OCI-M2 (cell line): ENCODE results near the gene ACKR2.

ENCODE experiments used
- DNase-seq: peaks from one replicate; lab custom pipeline; 2025; ENCODE audit not compliant: unreplicated experiment; lab: John Stamatoyannopoulos, UW

ACKR2 gene

DNA sequence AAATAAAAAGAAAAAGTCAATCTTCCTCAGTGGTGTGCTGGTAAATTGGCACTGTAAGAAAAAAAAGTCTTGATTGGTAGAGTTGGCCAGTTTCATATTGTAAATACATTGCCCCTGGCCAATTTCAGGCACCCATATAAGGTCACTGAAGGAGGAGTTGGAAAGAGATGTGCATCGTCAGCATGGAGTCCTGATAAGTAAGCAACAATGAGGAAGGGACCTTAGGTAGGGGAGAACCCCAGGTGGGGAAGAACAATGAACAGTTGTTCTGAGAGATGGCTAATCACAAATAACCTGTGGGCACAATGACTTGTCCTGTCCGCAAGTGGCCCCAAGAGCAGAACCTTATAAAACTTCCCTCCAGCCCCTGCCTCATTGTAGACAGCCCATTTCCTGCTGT is 75.1 kb downstream of the ACKR2 start:
- DNase-seq, result no peak

DNA sequence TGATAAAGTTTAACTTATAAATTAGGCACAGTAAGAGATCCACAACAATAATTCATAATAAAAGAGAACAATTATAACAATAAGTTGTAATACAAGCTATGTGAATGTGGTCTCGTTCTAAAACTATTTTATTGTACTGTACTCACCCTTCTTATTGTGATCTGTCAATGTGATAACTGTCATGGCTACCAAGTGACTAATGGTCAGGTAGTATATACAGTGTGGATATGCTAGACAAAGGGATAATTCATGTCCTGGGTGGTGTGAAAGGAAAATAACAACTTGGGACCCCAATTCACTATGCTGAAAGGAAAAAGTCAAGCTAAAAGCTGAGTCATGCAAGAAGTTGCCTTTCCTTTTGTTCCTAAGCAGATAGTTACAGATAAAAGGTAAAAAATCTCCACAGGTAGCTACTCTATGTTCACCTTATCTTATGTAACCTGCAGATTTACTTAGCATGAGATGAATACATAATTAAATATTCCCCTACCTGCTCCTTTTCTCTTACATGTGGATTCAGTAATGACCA is 77.1 kb downstream of the ACKR2 start:
- DNase-seq, result no peak

DNA sequence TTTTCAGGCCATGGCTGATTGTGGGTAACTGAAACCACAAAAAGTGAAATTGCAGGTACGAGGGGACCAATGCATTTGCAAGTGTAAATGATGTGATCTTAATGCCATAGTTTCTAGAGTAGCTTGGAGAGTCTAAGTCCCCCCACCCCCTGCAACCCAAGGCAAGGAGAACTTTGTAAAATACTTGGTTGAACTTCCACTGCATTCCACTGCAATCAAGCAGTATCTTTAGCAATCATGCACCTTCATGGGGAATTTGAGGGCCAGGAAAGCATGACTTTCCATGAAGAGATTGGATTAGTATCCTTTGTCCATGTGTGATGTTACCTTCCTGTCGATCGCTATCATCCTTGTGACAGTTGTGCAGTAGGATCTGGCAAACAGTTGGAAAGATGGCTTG is 77.8 kb downstream of the ACKR2 start:
- no peak for DNase-seq

DNA sequence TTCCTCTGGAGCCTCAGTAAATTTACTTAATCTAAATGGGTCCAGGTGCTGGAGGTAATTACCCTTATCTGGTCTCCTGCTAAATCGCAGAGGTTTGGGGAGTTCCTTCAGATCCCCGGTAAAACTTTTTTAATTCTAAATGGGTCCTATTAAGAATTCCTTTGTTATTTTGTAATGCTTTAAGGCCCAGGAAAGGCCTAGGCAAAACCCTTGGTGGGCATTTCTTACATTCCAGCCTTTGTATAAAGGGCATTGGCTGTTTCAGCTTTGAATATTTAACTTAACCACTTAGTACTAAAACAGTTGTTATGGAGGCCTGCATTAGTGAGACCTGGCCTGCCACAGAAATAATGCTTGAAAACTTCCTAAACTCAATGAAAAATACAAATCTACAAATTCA is 81.8 kb downstream of the ACKR2 start:
- no peak for DNase-seq

DNA sequence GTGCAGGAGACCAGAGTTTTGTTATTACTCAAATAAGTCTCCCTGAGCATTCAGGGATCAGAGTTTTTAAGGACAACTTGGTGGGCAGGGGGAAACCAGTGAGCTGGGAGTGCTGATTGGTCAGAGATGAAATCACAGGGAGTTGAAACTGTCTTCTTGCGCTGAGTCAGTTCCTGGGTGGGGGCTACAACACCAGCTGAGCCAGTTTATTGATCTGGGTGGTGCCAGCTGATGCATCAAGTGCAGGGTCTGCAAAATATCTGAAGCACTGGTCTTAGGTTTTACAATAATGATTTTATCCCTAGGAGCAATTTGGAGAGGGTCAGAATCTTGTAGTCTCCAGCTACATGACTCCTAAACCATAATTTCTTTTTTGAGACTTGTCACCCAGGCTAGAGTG is 82.9 kb downstream of the ACKR2 start:
- no peak for DNase-seq

DNA sequence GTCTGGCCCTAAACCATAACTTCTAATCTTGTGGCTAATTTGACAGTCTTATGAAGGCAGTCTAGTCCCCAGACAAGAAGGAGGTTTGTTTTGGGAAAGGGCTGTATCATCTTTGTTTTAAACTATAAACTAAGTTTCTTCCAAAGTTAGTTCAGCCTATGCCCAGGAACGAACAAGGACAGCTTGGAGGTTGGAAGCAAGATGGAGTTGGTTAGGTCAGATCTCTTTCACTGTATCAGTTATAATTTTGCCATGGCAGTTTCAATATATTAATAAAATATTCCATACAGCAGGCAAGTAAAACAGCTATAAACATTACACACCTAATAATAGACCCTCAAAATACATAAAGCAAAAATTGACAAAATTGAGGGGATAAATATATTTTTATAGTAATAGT is 83.6 kb downstream of the ACKR2 start:
- DNase-seq, result no peak

DNA sequence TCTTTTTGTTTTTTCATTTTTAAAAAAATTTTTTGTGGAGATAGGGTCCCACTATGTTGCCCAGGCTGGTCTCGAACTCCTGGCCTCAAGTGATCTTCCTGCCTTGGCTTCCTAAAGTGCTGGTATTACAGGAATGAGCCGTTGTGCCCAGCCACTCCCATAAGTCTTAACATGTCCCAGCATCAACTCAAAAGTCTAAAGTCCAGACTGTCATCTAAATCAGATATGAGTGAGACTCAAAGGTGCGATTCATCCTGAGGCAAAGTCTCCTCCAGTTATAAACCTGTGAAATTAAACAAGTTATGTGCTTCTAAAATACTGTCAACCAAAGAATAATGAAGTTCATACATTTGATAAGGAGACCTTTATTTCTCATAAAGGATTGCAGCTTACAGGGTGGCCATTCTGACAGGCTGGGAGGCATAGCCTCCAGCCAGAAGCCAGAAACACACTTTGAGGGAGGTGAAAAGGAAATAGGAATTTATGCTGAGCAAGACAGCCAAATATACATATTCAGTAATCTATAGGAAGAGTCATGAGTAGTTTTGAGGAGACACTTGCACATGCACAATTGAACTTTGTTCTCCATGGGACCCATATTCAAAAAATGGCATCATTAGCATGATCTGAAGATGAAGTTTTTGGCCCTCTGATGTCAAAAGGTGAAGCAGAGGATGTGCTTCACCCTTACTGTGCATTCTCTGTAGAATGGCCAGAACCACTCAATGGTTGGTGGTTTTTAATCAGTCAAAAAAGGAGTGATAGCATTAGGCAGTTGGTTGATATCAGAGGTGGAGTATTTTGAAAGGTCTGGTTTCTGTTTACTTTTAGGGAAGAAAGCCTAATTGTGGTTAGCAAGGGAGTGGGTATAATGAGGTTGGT is 85.7 kb downstream of the ACKR2 start:
- DNase-seq, result no peak

DNA sequence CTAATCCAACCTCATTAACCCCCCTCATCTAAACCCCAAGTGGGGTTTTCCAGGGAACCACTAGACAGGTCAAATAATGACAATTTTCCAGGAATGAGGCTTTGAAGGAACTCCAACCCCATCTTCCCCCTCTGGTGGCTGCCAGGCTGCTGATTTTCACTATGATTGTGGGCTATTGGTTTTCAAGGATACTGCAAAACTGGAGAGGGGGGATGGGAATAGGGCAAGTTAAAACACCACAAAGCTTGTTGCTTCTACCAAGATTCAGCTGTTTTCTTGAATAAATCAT is 86.3 kb downstream of the ACKR2 start:
- no peak for DNase-seq

DNA sequence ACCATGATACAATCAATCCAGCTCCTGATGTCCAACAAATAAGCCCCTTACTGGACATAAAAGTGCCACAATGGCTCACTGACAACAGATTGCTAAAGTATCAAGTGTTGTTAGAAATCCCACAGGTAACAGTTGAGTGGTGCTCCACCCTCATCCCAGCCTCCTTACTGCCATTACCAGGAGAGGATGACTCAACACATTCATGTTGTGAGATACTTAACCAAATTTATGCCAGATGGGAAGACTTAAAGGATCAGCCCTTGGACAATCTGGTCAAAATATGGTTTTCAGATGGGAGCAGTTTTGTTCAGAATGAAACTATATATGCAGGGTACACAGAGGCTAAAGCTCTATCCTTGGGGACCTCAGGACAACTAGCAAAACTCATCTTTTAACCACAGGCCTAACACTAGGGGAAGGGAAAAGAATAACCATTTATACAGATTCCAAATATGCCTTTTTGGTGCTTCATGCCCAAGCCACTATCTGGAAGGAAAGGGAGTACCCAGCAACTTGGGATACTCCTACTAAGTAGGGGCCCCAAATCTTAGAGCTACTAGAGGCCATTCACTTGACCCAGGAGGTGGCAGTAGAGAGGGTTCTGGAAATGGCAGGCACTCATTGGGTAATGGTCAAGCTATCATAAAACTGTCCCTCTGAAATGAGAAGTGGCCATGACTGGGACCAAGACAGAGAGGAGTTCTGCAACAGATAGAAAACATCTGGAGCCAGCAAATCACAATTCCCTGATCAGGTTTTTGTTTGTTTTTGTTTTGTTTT is 89.8 kb downstream of the ACKR2 start:
- no peak for DNase-seq

DNA sequence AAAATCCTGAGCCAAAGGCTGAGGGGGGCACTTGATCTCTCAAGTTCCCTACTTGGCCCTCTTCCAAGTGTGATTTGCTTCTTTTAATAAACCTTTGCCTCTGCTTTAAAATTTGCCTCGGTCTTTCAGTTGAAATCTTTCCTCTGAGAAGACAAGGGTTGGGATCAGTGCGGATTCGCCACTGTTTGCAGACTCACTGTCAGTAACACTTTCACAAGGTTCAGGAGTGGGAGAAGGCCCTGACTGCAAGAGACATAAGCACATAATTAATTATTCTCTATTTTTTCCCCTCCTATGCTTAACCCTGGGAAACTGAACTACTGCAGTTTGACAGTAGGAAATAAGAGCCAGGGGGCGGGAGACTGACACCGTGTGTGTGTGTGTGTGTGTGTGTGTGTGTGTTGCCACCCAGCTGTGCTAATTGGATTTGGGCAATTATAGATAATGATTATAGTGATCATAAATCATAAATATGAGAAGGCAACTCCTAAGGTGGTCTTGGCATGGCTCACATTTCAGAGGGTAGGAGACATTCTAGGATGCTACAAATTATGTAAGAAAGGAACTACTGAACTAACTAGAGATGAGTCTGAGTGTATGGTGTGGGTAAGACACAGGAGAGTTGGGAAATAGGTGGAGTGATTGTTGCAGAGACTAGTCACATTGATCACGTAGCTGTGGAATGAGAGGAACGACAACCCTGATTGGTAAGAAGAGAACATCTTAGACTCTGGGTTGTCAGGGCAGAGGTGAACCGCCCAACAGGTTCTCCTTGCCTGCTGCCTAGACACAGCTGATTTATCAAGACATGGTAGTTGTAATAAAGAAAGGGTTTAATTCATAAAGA is 91.2 kb downstream of the ACKR2 start:
- DNase-seq, result no peak

DNA sequence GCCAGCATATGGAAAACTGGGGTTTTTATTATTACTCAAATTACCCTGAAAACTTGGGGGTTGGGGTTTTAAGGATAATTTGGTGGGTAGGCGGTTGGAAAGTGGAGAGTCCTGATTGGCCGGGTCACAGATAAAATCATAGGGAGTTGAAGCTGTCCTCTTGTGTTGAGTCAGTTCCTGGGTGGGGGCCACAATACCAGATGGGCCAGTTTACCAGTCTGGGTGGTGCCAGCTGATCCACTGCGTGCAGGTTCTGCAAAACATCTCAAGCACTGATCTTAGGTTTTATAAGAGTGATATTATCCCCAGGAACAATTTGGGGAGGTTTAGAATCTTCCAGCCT is 91.8 kb downstream of the ACKR2 start:
- no peak for DNase-seq

DNA sequence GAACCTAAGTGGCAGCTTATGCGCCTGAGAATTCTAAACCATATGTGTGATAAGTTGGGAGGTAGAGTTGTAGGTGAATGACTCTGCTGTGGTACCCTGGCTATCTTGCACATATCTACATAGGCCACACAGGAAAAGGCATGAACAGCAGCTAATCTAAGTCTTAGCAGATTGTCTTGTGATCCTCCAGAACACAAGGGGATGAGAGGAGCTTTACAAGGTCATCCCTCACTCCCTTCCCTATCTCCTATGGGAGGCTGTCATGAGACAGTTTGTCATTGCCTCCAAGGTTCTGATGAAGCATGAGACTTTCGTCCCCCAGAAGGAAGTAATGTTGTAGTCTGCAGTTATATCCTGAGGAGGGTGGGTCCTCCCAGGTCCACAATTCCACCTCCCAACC is 93.0 kb downstream of the ACKR2 start:
- no peak for DNase-seq

DNA sequence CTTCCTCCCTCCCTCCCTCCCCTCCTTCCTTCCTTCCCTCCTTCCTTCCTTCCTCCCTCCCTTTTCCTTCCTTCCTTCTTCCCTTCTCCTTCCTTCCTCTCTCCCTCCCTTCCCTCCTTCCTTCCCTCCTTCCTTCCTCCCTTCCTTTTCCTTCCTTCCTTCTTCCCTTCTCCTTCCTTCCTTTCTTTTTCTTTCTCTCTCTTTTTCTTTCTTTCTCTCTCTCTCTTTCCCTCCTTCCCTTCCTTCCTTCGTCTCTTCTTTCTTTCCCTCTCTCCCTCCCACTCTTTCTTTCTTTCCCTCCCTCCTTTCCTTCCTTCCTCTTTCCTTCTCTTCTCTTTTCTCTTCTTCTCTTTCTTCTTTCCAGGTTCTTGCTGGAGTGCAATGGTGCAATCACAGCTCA is 94.8 kb downstream of the ACKR2 start:
- DNase-seq, result no peak

DNA sequence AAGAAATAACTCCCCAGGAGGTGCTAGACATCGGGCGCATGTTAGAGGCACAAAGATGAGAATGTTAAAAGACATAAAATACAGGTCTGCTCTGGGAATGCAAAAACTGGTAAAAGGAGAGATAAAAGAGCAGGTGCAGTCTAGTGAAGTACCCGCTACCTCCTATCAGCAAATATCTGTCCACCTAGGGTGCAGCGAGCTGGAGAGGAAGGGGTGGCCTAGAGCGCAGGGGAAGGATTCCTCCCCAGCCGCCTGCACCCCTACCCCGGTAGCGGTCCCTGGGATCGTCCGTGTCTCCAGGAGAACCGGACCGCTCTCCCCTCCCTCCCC is 96.5 kb downstream of the ACKR2 start:
- DNase-seq, result no peak

DNA sequence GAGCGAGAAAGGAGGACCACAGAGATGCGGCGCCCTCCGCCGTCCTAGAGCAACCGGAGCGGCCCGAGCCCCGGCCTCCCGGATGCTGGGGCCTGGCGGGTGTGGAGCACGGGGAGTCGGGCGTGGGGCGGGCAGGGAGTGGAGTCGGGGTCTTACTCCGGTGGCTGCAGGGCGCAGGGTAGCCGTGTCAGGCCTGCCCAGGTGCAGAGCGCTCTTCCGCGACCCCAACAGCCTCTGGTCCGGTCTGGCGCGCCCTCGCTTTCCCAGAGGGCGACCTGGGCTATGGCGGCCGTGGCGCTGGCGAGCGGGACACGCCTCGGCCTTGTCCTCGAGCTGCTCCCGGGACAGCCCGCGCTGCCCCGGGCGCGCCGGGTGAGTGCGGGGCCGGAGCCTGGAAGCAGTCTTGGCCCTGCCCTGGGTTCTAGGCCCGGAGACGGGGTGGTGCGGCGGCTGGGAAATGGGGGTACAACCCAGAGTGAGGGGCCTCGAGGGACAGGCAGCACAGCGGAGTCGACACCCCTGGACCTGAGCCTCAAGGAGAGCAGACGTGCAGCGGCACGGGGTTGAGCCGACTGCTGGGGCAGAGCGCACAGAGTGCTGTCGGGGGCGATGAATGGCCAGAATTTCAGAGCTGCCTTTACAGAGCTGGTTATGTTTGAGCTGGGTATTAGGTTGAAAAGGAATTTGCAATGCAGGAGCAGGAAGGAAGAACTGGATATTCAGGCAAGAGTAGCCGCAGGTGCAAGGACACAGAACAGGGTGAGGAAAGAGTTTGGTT is 97.0 kb downstream of the ACKR2 start, which contains the start of gene ZNF662:
TSS of gene ZNF662 (plus strand) at position 73 of the 778 bp plus-strand sequence. CDS start 1,973 bp downstream, outside the sequence.
- DNase-seq, result no peak

DNA sequence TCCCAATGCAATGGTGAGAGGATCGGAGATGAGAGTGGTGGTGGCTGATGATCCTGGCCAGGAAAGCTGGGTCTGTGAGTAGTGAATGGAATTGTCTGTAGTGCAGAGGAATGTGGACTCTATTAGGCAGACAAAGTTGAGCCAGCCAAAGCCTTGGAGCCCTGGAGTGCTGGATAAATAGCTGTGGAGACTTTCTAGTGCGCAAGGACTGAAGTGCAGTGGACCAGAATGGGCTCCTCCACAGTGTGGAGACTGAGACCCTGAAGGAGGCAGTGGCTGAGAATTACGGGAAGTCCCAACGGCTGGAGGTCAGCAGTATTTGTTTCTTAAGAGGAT is 97.6 kb downstream of the ACKR2 start:
- no peak for DNase-seq

DNA sequence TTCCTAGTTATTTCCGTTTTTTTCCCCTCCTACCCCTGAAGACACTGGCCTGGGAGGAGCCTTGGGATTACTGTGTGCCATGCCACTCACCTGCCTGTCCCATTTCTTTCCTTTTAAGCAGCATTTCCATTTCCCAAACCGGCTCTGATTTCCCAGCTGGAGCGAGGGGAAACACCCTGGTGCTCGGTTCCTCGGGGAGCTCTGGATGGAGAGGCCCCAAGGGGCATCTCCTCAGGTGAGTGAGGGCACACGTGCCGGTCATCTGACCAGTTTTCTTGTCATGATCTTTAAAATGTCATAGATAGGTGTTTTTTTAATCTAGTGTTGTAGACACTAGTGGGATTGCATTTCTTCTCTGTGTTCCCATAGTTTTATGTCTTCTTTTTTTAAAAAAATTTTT is 99.4 kb downstream of the ACKR2 start:
- no peak for DNase-seq

DNA sequence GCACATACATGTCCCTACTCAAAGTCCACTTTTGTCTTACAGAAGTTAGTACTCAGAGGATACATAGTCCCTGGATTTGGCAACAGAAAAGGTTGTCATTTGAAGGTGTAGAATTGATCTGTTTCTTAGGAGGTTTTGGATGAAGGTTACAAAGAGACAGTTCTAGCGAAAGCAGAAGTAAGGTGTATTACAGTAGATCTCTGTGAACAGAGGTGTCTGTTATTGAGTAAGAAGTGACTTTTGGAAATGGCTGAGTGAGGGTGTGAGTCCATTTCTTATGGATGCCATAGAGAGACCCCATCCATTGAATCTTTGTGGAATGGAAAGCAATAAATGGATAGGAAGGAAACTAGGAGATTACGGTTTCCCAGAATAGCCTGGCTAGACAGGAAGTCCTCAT is 102.3 kb downstream of the ACKR2 start:
- no peak for DNase-seq

DNA sequence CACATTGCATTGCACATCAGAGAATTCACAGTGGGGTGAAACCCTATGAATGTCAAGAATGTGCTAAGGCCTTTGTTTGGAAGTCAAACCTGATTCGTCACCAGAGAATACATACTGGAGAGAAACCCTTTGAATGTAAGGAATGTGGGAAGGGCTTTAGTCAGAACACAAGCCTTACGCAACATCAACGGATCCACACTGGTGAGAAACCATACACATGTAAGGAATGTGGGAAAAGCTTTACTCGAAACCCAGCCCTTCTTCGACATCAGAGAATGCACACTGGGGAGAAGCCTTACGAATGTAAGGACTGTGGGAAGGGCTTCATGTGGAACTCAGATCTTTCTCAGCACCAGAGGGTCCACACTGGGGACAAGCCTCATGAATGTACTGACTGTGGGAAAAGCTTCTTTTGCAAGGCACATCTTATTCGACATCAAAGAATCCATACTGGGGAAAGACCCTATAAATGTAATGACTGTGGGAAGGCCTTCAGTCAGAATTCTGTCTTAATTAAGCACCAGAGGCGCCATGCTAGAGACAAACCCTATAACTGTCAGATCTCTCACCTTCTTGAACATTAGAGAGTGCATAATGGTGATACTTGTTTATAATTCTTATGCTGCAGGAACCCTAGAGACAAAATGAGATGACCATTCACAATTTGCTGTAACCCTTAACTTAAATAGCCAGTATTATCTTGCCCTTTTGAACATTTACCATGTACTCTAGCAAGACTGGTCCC is 105.7 kb downstream of the ACKR2 start:
- DNase-seq, result no peak
